MCF 10A (cell line): ENCODE data around the gene LARP6. TPM values are rescaled to one million over a fixed set of nuclear protein-coding genes. Genes with fewer than 3 reads are reported as not detected.

Experiments
- BruUV-seq: library from RNA; stranded (reverse); fragments of 400-500 nt; replicated peaks from 2 replicates; lab custom pipeline; 2021; lab: Mats Ljungman, UMichigan
- CTCF ChIA-PET: fragments of 300-600 bp; sonication (Branson Sonifier 250); formaldehyde crosslinking; extraction: SDS; loops from one replicate; lab custom pipeline; 2021; ENCODE audit warnings: antibody characterized with exemption, inconsistent platforms; lab: Yijun Ruan, JAX
- POLR2A ChIA-PET: fragments of 300-600, 350-650 bp; sonication (Branson Sonifier 250); formaldehyde crosslinking; extraction: SDS; loops from one replicate; lab custom pipeline; 2020; ENCODE audit warnings: antibody characterized with exemption, inconsistent platforms; lab: Yijun Ruan, JAX
- DNase-seq: peaks from one replicate; pipeline ENCODE4 v3.0.0-alpha.2; 2018; ENCODE audit not compliant: unreplicated experiment
- H3K27ac Mint-ChIP-seq: one replicate; pipeline ENCODE4 v1.8.0; 2022; ENCODE audit warnings: mild to moderate bottlenecking, low read depth, mixed read lengths; ENCODE audit not compliant: unreplicated experiment
- H3K27me3 Mint-ChIP-seq: one replicate; pipeline ENCODE4 v1.8.0; 2022; ENCODE audit warnings: mixed read lengths; ENCODE audit not compliant: insufficient read depth, unreplicated experiment
- H3K36me3 Mint-ChIP-seq: one replicate; pipeline ENCODE4 v1.8.0; 2022; ENCODE audit warnings: mild to moderate bottlenecking, moderate library complexity, mixed read lengths; ENCODE audit not compliant: insufficient read depth, unreplicated experiment
- H3K4me1 Mint-ChIP-seq: one replicate; pipeline ENCODE4 v1.8.0; 2022; ENCODE audit warnings: mixed read lengths; ENCODE audit not compliant: insufficient read depth, unreplicated experiment
- H3K4me3 Mint-ChIP-seq: one replicate; pipeline ENCODE4 v1.8.0; 2022; ENCODE audit warnings: mild to moderate bottlenecking, moderate library complexity, mixed read lengths; ENCODE audit not compliant: unreplicated experiment
- H3K9me3 Mint-ChIP-seq: one replicate; pipeline ENCODE4 v1.8.0; 2022; ENCODE audit warnings: mixed read lengths; ENCODE audit not compliant: unreplicated experiment
- CTCF ChIP-seq: fragments of 200-600 bp; IDR thresholded peaks from one replicate; pipeline ENCODE4 v1.8.0; 2022; ENCODE audit warnings: antibody characterized with exemption, mild to moderate bottlenecking; ENCODE audit not compliant: unreplicated experiment
- intact Hi-C: fragments of 100-400 bp; cut with micrococcal nuclease; formaldehyde crosslinking; loops from 2 replicates; pipeline ENCODE4 v1.14.1; 2022
- total RNA-seq: library from RNA; stranded (reverse); gene quantifications from 2 replicates; pipeline ENCODE4 v1.2.3, GENCODE V29; 2022

LARP6 gene
- total RNA-seq, 1 experiment from 2014 or later, result 67.3 TPM

DNA sequence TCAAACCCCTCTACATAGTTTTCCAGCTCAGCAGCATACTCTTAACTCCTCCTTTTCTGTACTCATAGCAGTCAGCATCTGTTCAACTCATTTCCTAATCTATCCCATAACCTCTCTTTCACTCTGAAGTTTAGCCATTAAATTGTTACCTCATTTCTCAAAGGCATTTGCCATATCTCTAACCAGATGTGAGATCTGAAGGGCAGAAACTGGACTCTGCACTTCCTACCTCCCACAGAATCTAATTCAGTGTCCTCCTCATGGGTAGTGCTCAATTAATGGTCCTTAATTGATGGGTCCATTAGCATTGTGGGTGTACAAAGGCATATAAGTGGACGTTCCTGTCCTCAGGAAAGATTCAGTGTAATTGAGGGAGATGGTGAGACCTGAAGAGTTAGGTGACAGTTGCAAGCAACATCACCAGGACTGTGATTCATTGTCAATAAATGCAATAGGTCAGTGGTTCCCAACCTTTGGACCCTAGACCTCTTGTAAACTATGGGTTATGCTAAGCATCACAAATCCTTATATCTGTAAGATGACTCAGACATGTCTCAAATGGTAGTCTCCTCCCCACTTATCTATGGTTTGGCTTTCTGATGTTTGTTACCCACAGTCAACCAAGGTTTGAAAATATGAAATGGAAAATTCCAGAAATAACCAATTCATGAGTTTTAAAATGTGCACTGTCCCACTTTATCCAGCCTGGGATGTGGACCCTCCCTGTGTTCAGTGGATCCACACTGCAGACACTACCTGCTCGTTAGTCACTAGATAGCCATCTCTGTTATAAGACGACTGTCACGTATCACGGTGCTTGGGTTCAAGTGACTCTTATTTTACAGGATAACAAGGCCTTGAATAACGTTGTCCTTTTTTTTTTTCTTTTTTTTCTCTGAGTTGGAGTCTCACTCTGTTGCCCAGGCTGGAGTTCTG is 65.6 kb downstream of the LARP6 start:
- no peak for DNase-seq
- H3K4me3 Mint-ChIP-seq, result no peak overlapping the region
- no peaks in the 10 kb centered on the region for H3K36me3 Mint-ChIP-seq
- H3K27ac Mint-ChIP-seq, result no peak overlapping the region
- no peak for TF ChIP-seq CTCF
- ChIA-PET CTCF (interaction anchor here (1.1 kb wide), 1 partner anchor 23 kb away, joined by 4 read pairs; no protein-coding TSS in a partner anchor), POLR2A (no interaction called here)
- H3K4me1 Mint-ChIP-seq, result peaks cover 24% of the 10 kb centered on the region
- no TSS peak for BruUV-seq
- peaks cover 8% of the 10 kb centered on the region for H3K9me3 Mint-ChIP-seq
- intact Hi-C loops, result no loop called here
- no peaks in the 10 kb centered on the region for H3K27me3 Mint-ChIP-seq

DNA sequence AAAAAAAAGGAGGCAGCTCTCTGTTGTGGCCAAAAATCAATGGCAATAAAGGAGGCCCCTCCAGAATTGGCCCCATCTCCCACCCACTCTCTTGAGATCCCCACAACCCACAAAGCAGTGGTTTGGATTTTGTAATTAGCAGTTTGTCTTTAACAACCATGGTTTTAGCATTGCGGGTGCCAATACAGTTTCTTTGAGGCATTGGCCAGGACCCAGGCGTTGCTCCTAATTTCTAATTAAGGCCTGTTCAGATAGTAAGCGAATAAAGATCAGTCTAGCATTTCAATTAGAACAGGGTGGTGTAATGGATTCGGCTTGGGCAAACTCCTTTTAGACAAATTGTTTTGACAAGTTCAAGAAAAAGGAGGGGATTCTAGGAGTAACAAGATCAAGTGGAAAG is 67.0 kb downstream of the LARP6 start:
- no TSS peak for BruUV-seq
- Mint-ChIP-seq H3K4me3 (no peak overlapping the region), H3K27me3 (no peaks in the 10 kb centered on the region), H3K36me3 (no peaks in the 10 kb centered on the region), H3K9me3 (no peaks in the 10 kb centered on the region), H3K4me1 (peaks cover 15% of the 10 kb centered on the region), H3K27ac (no peak overlapping the region)
- CTCF ChIA-PET, result interaction anchor here (0.6 kb wide), 1 partner anchor 89 kb away, joined by 3 read pairs; no protein-coding TSS in a partner anchor
- intact Hi-C loops, result no loop called here
- no peak for DNase-seq
- no peak for TF ChIP-seq CTCF
- POLR2A ChIA-PET, result no interaction called here

DNA sequence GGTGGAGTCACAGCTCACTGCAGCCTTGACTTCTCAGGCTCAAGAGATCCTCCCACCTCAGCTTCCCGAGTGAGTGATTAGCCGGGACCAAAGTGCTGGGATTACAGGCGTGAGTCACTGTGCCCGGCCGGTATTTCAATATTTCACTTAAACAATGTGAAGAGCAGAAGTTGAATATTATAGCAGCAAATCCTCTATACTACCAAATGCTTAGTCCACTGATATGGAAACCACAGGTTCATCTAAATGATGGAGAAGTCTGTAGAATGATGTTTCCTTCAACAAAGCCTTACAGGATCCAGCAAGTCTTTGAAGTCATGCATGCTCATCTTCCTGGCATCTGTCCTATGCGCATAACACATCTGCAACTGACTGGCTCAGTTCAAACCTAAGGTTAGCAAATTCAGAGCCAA is 70.3 kb downstream of the LARP6 start:
- intact Hi-C loops, result no loop called here
- peak; percentile 75 for DNase-seq
- H3K27me3 Mint-ChIP-seq, result no peaks in the 10 kb centered on the region
- peaks cover 26% of the 10 kb centered on the region for H3K4me1 Mint-ChIP-seq
- H3K4me3 Mint-ChIP-seq, result no peak overlapping the region
- no peak for TF ChIP-seq CTCF
- BruUV-seq, result no TSS peak
- no peaks in the 10 kb centered on the region for H3K36me3 Mint-ChIP-seq
- H3K9me3 Mint-ChIP-seq, result no peaks in the 10 kb centered on the region
- H3K27ac Mint-ChIP-seq, result no peak overlapping the region
- POLR2A ChIA-PET, result interaction anchor here (0.8 to 1.4 kb wide), 3 partner anchors 11 to 20 kb away, joined by 3 to 6 read pairs (median 3); partner anchors contain the start of gene UACA
- CTCF ChIA-PET, result interaction anchor here (0.5 to 1.0 kb wide), 2 partner anchors 41 to 108 kb away, joined by 3 read pairs; no protein-coding TSS in a partner anchor

DNA sequence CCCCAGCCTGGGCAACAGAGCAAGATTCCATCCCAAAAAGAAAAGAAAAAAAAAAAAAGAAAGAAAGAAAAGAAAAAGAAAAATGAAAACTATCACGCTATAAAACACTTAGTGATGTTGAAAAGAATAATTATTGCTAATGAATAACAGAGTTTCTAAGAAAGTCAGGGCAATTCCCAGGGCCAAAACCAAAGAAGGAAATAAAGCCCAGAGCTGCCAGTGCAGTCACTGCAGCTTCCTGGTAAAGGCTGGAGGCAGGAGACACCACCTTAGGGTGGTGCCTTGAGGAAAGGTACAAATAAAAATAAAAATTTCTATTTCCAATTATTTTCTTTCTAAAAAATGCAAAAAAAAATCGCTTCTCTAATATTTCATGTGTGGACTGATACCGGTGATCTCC is 70.9 kb downstream of the LARP6 start:
- Mint-ChIP-seq H3K36me3 (no peaks in the 10 kb centered on the region), H3K27me3 (no peaks in the 10 kb centered on the region), H3K4me1 (peaks cover 25% of the 10 kb centered on the region), H3K4me3 (no peak overlapping the region), H3K9me3 (no peaks in the 10 kb centered on the region), H3K27ac (no peak overlapping the region)
- BruUV-seq, result no TSS peak
- intact Hi-C loops, result no loop called here
- no peak for TF ChIP-seq CTCF
- POLR2A ChIA-PET, result interaction anchor here (0.8 to 1.4 kb wide), 3 partner anchors 11 to 19 kb away, joined by 3 to 6 read pairs (median 3); partner anchors contain the start of gene UACA
- CTCF ChIA-PET, result interaction anchor here (0.7 kb wide), 1 partner anchor 80 kb away, joined by 5 read pairs; no protein-coding TSS in a partner anchor
- no peak for DNase-seq
